Measurements from ENCODE around the gene LEKR1.

The LEKR1 gene

DNA sequence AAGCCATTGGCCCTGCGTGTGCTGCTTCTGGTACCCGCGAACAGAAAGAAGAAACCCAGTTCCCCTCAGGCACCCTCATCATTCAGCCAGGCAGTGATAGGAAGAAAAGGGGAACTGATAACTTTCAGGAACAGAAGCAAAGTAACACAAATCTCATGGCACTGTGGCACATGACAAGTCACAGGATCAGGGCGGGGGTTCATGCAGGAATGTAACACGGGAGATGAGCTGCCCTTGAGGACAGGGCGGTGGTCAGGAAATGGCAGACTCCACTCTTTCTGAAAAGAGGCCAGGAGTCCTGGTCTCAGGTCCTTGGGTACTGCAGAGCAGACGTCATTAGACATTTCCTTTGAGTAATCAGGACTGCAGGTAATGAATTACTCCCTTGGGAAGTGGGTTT lies 238.2 kb downstream of the LEKR1 start:
- DNase-seq, result no peak

DNA sequence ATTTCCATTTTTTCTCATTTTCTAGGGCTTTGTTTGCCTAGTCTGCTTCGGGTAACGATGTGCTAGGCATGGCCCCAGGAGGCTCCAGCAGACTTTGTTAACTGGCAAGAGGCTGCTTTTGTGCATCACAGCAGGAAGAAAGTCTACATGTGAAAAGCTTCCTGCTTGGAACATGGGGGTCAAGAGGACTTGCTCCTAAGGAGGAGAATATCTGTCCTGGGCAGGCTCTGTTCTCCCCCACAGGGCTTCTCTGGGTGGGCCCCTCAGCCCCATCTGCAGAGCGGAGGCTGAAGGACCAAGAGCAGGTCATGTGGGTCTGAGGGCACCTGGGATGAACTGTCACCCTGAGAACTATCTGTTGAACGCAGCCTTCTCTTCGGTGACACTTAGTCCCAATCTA lies 239.0 kb downstream of the LEKR1 start:
- DNase-seq, result peak; percentile 85

GRCh38 chr3:157066335-157067098 lies 240.4 kb downstream of the LEKR1 start:
- no peak for DNase-seq

GRCh38 chr3:157067114-157067513 lies 241.0 kb downstream of the LEKR1 start:
- no peak for DNase-seq

- no peak for DNase-seq
These were observed 243.3 kb downstream of the LEKR1 start for GRCh38 chr3:157069406-157069805.

- no peak for DNase-seq
These were observed 243.9 kb downstream of the LEKR1 start for GRCh38 chr3:157069846-157070677.

GRCh38 chr3:157070678-157070999 lies 244.5 kb downstream of the LEKR1 start:
- DNase-seq, result no peak

- DNase-seq, result no peak
These were observed 245.8 kb downstream of the LEKR1 start for GRCh38 chr3:157071744-157072525.

DNA sequence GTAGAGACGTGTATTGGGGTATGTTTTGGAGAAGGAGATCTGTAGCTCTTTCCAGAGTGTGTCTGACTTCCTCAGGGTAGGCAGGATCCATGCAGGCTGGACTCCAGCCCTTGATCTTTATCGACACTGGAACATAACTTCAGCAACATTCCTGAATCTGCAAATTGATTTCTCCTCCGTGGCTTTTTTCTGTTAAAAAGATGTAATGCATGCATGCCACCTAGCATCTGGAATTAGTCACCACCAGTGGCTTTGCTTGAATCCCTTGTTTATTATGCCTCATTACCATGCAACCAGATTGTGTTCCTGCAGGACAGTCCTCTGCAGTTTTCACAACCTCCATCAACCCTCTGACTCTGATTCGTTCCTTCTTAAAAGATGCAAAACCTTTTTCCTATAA lies 247.7 kb downstream of the LEKR1 start:
- no peak for DNase-seq

DNA sequence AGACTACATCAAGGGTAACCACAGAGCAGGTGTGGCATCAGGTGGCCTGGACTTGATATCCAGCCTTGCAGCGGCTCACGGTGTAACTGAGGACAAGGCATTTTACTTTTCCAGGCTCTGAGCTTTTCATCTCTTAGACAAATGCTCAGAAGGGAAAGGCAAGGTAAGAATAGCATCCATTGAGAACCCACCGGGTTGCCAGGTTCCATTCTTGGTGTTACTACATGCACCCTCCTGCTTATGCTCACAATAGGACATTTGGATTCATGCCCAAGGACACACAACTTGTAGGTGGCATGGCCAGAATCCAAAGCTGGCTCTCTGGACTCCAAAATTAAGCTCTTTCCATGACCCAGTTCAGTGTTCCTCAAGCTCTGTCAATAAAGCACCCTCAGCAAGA lies 248.3 kb downstream of the LEKR1 start:
- DNase-seq, result no peak

- DNase-seq, result no peak
These were observed 248.8 kb downstream of the LEKR1 start for GRCh38 chr3:157074981-157075380.

DNA sequence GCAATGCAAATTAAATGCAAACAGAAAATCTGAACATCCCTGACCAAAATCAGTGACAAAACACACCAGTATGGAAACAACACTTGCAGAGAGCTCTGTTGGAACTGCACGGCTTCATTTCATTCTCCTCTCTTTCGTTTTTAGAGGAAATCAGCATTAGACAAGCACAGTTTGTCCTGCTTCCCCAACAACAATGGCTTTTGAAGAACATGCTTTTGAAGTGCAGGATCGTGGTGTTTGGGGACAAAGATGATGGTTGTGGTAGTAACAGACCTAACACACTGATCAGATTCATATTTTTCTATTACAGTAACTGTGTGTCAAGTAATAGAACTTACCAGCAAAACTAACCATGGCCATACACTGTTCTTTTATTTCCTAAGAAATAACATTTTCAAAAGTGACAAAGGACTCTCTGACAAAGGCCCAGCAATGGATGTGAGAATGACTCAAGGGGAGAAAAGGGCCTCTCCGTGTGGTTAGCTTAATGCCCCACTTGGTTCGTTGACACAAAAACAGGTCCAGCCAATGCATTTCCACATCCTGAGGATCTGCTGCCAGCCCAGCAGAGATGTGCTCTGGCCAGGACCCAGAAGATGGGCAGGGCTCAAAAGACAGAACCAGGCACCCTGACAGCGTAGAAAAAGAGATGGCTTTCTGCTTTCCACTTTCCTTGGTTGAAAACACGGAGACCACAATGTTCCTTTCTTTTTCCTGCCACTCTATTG lies 249.7 kb downstream of the LEKR1 start:
- no peak for DNase-seq

- DNase-seq, result no peak
These were observed 251.4 kb downstream of the LEKR1 start for GRCh38 chr3:157077565-157077991.

DNA sequence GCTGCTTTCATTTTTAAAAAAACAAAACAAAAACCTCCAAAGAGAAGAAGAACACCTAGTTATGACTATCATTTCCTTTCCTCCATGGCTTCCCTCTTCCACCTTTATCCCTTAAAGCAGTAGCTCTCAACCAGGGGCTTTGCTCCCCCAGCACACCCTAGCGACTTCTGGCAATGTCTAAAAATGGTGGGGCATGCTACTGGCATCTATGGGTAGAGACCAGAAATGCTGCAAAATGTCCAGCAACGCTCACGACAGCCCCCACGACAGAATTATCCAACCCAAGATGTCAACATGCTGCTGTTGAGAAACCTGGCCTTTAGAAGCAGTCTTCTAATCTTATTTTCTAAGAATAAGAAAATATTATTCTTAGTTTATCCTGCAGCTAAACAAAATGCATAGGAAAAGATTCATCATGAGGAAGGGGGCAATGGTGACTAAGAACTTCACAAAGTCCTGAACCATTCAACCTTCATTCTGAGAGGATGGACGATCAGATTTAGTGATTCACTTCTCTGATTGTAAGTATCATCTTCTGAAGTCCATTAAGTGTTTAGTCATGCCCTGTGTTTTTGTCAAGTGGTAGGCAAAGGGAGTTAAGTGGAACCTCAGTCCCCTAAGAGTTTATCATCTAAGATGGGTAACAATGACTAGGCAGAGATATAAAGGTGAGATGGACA lies 252.1 kb downstream of the LEKR1 start:
- DNase-seq, result no peak

GRCh38 chr3:157078811-157079185 lies 252.6 kb downstream of the LEKR1 start:
- DNase-seq, result no peak

GRCh38 chr3:157079676-157080369 lies 253.7 kb downstream of the LEKR1 start:
- DNase-seq, result no peak

DNA sequence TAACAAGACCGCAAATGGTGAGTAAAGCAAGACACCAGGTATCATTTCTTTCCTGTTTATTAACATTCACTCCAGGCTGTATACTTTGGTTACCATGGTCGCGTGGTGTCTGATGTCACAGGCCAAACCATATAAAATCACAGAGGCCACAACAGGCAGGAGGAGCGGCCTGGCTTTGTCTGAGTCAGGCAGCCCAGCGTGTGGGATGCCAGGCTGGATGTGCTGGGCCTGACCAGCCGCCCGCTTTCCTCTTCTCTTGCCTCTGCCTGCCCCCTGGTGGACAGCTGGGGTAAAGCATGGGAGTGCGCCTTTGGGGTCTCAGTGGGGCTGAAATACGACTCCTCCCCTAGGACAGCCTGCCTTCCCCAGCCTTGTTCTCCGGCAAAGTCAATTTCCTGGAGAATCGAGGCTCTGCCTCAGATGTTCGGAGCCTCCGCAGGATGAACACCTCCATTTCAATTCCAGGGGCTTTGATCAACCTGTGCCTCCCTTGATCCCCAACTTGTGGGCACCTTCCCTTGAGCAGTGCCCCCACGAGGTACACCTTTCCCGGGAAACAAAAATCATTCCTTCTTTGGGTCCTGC lies 255.6 kb downstream of the LEKR1 start:
- no peak for DNase-seq

DNA sequence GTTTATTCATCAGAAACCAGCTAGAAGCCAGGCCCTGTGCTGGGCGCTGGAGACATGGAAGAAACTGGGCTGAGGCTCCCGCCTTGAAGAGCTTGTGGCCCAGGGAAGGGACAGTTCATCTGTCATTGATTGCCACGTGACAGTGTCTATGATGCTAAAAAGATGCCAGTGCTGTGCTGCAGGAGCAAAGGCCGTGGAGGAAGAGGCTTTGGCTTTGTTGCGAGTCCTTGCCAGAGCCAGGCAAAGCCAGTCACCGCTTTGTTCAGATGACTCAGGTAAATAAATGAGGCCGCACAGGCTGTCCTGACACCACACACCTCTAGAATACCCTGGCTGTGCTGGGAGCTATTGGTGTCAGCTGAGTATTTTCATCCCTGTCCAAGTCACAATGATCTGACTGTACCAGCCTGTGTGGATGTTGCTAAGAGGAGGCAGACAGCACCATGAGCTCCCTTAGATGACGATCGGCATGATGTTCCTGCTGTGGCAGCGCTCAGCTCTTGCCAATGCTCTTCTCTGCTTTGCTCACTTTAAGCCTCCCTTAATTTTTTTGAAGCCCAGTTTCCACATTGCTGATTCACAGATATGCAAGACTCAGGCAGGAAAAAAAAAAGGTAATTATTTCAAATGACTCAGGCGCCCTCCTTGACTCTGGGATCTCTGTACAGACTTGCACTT lies 256.3 kb downstream of the LEKR1 start:
- DNase-seq, result no peak

- DNase-seq, result no peak
These were observed 257.7 kb downstream of the LEKR1 start for GRCh38 chr3:157083824-157084223.

DNA sequence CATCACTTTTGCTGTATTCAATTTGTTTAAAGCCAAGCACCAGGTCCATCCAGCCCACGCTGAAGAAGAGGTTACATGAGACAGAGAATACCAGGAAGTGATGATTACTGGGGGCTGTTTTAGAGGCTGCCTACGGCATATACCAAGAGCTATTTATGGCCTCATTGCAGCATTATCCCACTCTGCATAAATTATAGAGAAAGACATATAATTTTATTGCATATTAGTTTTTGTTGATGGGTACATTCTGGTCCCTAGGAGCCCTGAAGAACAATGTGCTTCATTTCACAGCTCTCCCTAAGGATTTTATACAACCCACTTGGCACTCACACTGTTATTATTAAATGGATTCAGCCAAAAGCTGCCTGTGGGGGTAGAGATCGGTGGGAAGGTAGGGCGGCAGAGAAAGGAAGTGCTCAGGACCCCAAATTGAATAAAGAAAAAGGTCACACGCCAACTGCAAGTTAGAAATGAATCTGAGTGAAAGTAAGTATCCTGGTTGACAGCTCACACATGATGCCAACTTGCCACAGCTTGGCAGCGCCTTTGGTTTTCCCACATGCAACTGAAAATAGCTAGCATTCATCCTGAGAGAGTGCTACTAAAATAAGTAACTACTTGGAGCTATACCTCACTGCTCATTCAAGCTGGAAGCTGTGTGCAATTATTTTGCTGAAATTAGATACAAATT lies 260.1 kb downstream of the LEKR1 start:
- no peak for DNase-seq
